SK-N-SH (cell line): ENCODE data around the gene GALNT1. TPM values are rescaled to one million over a fixed set of nuclear protein-coding genes. Genes with fewer than 3 reads are reported as not detected.

ENCODE experiments used
- CTCF ChIA-PET: fragments of 300-600, 350-600 bp; formaldehyde crosslinking; extraction: SDS; loops from one replicate; lab custom pipeline; 2021; lab: Yijun Ruan, JAX
- POLR2A ChIA-PET: fragments of 350-600 bp; sonication (Branson Sonifier 250); formaldehyde crosslinking; extraction: SDS; loops from one replicate; lab custom pipeline; 2020; ENCODE audit warnings: antibody characterized with exemption, inconsistent platforms; lab: Yijun Ruan, JAX
- DNase-seq: peaks from one replicate; pipeline ENCODE4 v3.0.0; 2012
- H2AFZ ChIP-seq: fragments of 200-600 bp; sonication (generic); 2 replicates; pipeline ENCODE4 v1.8.1; 2016; ENCODE audit warnings: antibody characterized with exemption, mild to moderate bottlenecking, low read depth
- H3F3A ChIP-seq: fragments of 200-600 bp; sonication (generic); replicated peaks from 2 replicates; pipeline ENCODE3; 2016; ENCODE audit warnings: antibody characterized with exemption, mild to moderate bottlenecking; ENCODE audit not compliant: insufficient read depth
- H3K27ac ChIP-seq, 2 experiments: fragments of 200-500 bp in 1 of 2; fragments of 200-600 bp in 1 of 2; sonication (Bioruptor generic) in 1 of 2; sonication (generic), shearing (Covaris generic) in 1 of 2; 2 replicates each; pipeline versions ENCODE4 v1.5.1 to v1.6.1; 2014 to 2016; ENCODE audit warnings: low read depth in 2 of 2, inconsistent platforms in 1 of 2, low read length in 1 of 2, mild to moderate bottlenecking in 1 of 2, mixed read lengths in 1 of 2
- H3K27me3 ChIP-seq: fragments of 200-600 bp; sonication (generic), shearing (Covaris generic); 2 replicates; pipeline ENCODE4 v1.6.1; 2016; ENCODE audit warnings: mixed run types; ENCODE audit not compliant: insufficient read depth
- H3K36me3 ChIP-seq, 2 experiments: fragments of 200-500 bp in 1 of 2; fragments of 200-600 bp in 1 of 2; sonication (Bioruptor generic) in 1 of 2; sonication (generic) in 1 of 2; replicated peaks in 1 of 2; 2 replicates each; pipeline versions ENCODE3 to v1.5.1; 2014 to 2016; ENCODE audit warnings: low read length in 1 of 2, mild to moderate bottlenecking in 1 of 2; ENCODE audit not compliant: insufficient read depth in 2 of 2, control insufficient read depth in 1 of 2
- H3K4me1 ChIP-seq, 2 experiments: fragments of 200-500 bp in 1 of 2; fragments of 200-600 bp in 1 of 2; sonication (Bioruptor generic) in 1 of 2; sonication (generic), shearing (Covaris generic) in 1 of 2; 2 replicates each; pipeline versions ENCODE4 v1.5.1 to v1.6.1; 2014 to 2016; ENCODE audit warnings: low read depth in 1 of 2, low read length in 1 of 2, mixed run types in 1 of 2; ENCODE audit not compliant: insufficient read depth in 2 of 2, control insufficient read depth in 1 of 2
- H3K4me2 ChIP-seq: fragments of 200-600 bp; sonication (generic), shearing (Covaris generic); 2 replicates; pipeline ENCODE4 v1.6.1; 2017; ENCODE audit warnings: mixed run types
- H3K4me3 ChIP-seq, 2 experiments: fragments of 200-500 bp in 1 of 2; fragments of 200-600 bp in 1 of 2; sonication (Bioruptor generic) in 1 of 2; sonication (generic), shearing (Covaris generic) in 1 of 2; 2 replicates each; pipeline versions ENCODE4 v1.5.1 to v1.8.1; 2014 to 2016; ENCODE audit warnings: low read depth in 2 of 2, inconsistent platforms in 1 of 2, low read length in 1 of 2, mild to moderate bottlenecking in 1 of 2, mixed read lengths in 1 of 2, moderate library complexity in 1 of 2
- H3K79me2 ChIP-seq: fragments of 200-600 bp; sonication (generic); 2 replicates; pipeline ENCODE4 v1.8.1; 2017; ENCODE audit warnings: mild to moderate bottlenecking; ENCODE audit not compliant: insufficient read depth
- H3K9ac ChIP-seq: fragments of 200-600 bp; sonication (generic); 2 replicates; pipeline ENCODE4 v1.6.1; 2017; ENCODE audit warnings: mixed run types
- H3K9me2 ChIP-seq: fragments of 200-600 bp; sonication (generic); 2 replicates; pipeline ENCODE4 v1.6.1; 2017; ENCODE audit warnings: mixed run types
- H3K9me3 ChIP-seq: fragments of 200-600 bp; sonication (generic); 2 replicates; pipeline ENCODE4 v1.6.1; 2017; ENCODE audit warnings: mixed run types, mild to moderate bottlenecking, moderate library complexity
- H4K20me1 ChIP-seq: fragments of 200-600 bp; sonication (generic); 2 replicates; pipeline ENCODE4 v1.6.1; 2017; ENCODE audit warnings: mild to moderate bottlenecking, mixed run types; ENCODE audit not compliant: insufficient read depth
- FOSL2 ChIP-seq: IDR thresholded peaks from 2 replicates; pipeline ENCODE4 v1.4.0; 2012; ENCODE audit warnings: low read depth, mild to moderate bottlenecking, moderate library complexity, borderline replicate concordance
- GABPA ChIP-seq: IDR thresholded peaks from 2 replicates; pipeline ENCODE4 v1.4.0; 2012; ENCODE audit warnings: low read depth, mild to moderate bottlenecking
- IRF3 ChIP-seq: fragments of 150-350 bp; IDR thresholded peaks from 2 replicates; pipeline ENCODE4 v1.6.1; 2016; ENCODE audit warnings: mild to moderate bottlenecking, low read depth, low read length
- JUND ChIP-seq: IDR thresholded peaks from 2 replicates; pipeline ENCODE4 v1.4.0; 2012
- MEF2A ChIP-seq: IDR thresholded peaks from 2 replicates; pipeline ENCODE4 v1.4.0; 2012; ENCODE audit warnings: low read depth, borderline replicate concordance
- NFIC ChIP-seq: IDR thresholded peaks from 2 replicates; pipeline ENCODE4 v1.4.0; 2012; ENCODE audit warnings: borderline replicate concordance
- NRF1 ChIP-seq: IDR thresholded peaks from 2 replicates; pipeline ENCODE4 v1.6.1; 2012; ENCODE audit warnings: low read depth, mild to moderate bottlenecking, low read length
- POLR2AphosphoS5 ChIP-seq: IDR thresholded peaks from 2 replicates; pipeline ENCODE4 v1.6.1; 2012; ENCODE audit warnings: low read depth, low read length
- RAD21 ChIP-seq: IDR thresholded peaks from 2 replicates; pipeline ENCODE4 v1.6.1; 2012; ENCODE audit warnings: mild to moderate bottlenecking, low read length
- RCOR1 ChIP-seq: fragments of 150-350 bp; IDR thresholded peaks from 2 replicates; pipeline ENCODE4 v1.6.1; 2017; ENCODE audit warnings: antibody characterized with exemption, low read length
- SIN3A ChIP-seq: IDR thresholded peaks from 2 replicates; pipeline ENCODE4 v1.6.1; 2012; ENCODE audit warnings: low read depth, mild to moderate bottlenecking, low read length, moderate library complexity, borderline replicate concordance
- SMC3 ChIP-seq: IDR thresholded peaks from 2 replicates; pipeline ENCODE4 v1.6.1; 2012; ENCODE audit warnings: low read depth, low read length, improper control_type of control experiment
- USF1 ChIP-seq: IDR thresholded peaks from 2 replicates; pipeline ENCODE4 v1.4.0; 2012; ENCODE audit warnings: low read depth, borderline replicate concordance
- whole genome bisulfite sequencing: methylation state at CpG from one replicate; pipeline ENCODE4 v1.1.6; 2017; ENCODE audit warnings: low lambda C conversion rate; 5-methylcytosine and 5-hydroxymethylcytosine counted together
- polyA plus RNA-seq, 3 experiments: library from polyadenylated mRNA; depleted of rRNA; stranded (reverse); fragments of >200 nt; gene quantifications; 2 replicates each; pipeline ENCODE4 v1.2.3, GENCODE V29; 2012
- TF ChIP-seq, protein P1 (sequence below): IDR thresholded peaks from 2 replicates; pipeline ENCODE4 v1.6.1; 2012; ENCODE audit warnings: mild to moderate bottlenecking, low read depth, low read length, moderate library complexity
- TF ChIP-seq, protein P2 (sequence below): fragments of 200-600 bp; sonication (generic); IDR thresholded peaks from 2 replicates; pipeline ENCODE4 v1.6.1; 2017; ENCODE audit warnings: antibody characterized with exemption, mild to moderate bottlenecking, moderate library complexity

The GALNT1 gene
- polyA plus RNA-seq, 1 of the 3 experiments (the other 2 are of a cell fraction): 15.7 TPM

DNA sequence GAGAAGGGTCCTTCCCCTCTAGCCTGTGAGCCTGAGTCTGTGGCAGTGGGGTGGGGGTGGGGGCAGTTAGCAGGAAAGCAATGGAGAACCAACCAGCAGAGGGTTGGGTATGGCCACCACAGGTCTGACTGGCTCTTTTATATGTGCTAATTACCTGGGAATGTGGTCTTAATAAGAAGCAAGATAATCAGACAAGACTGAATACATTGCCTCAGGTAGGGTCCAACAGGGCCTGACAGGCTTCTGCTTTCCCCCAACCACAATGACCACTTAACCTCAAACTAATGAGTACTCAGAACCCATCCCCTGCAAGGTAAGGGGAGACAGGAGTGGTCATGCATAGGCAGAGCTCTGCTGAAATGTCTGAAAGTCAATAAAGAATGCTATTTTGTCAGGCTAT, 39.2 kb upstream of the GALNT1 start:
- Histone ChIP-seq H2AFZ (no peak overlapping the region), H3K27ac (no peak overlapping the region), H3K79me2 (no peaks in the 10 kb centered on the region), H3K4me1 (no peaks in the 10 kb centered on the region), H3K36me3 (no peaks in the 10 kb centered on the region), H3K9me3 (0 out of 2 replicates have a peak, but pooled peaks cover 3% of the 10 kb centered on the region), H4K20me1 (no peaks in the 10 kb centered on the region), H3K4me3 (no peak overlapping the region), H3K9me2 (no peaks in the 10 kb centered on the region), H3K9ac (no peak overlapping the region), H3K27me3 (no peaks in the 10 kb centered on the region), H3F3A (no peaks in the 10 kb centered on the region), H3K4me2 (no peak overlapping the region)
- DNase-seq: no peak
- ChIA-PET POLR2A (no interaction called here), CTCF (no interaction called here)
- no peak for TF ChIP-seq IRF3
- TF ChIP-seq RCOR1: no peak

GRCh38 chr18:35547008-35547605, 34.4 kb upstream of the GALNT1 start:
- no peak overlapping the region for H3K9ac ChIP-seq
- no peaks in the 10 kb centered on the region for H3F3A ChIP-seq
- ChIA-PET CTCF (no interaction called here), POLR2A (no interaction called here)
- no peaks in the 10 kb centered on the region for H3K79me2 ChIP-seq
- no peaks in the 10 kb centered on the region for H3K9me3 ChIP-seq
- no peak for DNase-seq
- no peak overlapping the region for H2AFZ ChIP-seq
- H3K9me2 ChIP-seq: no peaks in the 10 kb centered on the region
- no peak overlapping the region for H3K4me3 ChIP-seq
- no peaks in the 10 kb centered on the region for H4K20me1 ChIP-seq
- H3K4me1 ChIP-seq: no peaks in the 10 kb centered on the region
- TF ChIP-seq, protein P1, sequence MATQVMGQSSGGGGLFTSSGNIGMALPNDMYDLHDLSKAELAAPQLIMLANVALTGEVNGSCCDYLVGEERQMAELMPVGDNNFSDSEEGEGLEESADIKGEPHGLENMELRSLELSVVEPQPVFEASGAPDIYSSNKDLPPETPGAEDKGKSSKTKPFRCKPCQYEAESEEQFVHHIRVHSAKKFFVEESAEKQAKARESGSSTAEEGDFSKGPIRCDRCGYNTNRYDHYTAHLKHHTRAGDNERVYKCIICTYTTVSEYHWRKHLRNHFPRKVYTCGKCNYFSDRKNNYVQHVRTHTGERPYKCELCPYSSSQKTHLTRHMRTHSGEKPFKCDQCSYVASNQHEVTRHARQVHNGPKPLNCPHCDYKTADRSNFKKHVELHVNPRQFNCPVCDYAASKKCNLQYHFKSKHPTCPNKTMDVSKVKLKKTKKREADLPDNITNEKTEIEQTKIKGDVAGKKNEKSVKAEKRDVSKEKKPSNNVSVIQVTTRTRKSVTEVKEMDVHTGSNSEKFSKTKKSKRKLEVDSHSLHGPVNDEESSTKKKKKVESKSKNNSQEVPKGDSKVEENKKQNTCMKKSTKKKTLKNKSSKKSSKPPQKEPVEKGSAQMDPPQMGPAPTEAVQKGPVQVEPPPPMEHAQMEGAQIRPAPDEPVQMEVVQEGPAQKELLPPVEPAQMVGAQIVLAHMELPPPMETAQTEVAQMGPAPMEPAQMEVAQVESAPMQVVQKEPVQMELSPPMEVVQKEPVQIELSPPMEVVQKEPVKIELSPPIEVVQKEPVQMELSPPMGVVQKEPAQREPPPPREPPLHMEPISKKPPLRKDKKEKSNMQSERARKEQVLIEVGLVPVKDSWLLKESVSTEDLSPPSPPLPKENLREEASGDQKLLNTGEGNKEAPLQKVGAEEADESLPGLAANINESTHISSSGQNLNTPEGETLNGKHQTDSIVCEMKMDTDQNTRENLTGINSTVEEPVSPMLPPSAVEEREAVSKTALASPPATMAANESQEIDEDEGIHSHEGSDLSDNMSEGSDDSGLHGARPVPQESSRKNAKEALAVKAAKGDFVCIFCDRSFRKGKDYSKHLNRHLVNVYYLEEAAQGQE: no peak
- no peak for TF ChIP-seq NRF1
- TF ChIP-seq RAD21: no peak
- no peak overlapping the region for H3K27ac ChIP-seq
- no peak overlapping the region for H3K4me2 ChIP-seq
- WGBS: 35% methylated on average over 2 of the region's 2 CpGs
- no peaks in the 10 kb centered on the region for H3K27me3 ChIP-seq
- no peaks in the 10 kb centered on the region for H3K36me3 ChIP-seq

GRCh38 chr18:35549564-35549963, 32.0 kb upstream of the GALNT1 start:
- DNase-seq: no peak
- CTCF ChIA-PET: interaction anchor here (1.3 kb wide), 1 partner anchor 13 kb away, joined by 3 read pairs; no protein-coding TSS in a partner anchor
- Histone ChIP-seq H3K9ac (no peak overlapping the region), H4K20me1 (no peaks in the 10 kb centered on the region), H3K27ac (no peak overlapping the region), H3K27me3 (no peaks in the 10 kb centered on the region), H3K36me3 (no peaks in the 10 kb centered on the region), H3K4me3 (no peak overlapping the region), H3K4me2 (no peak overlapping the region), H3K9me3 (no peaks in the 10 kb centered on the region), H3K4me1 (no peaks in the 10 kb centered on the region), H3F3A (no peaks in the 10 kb centered on the region), H3K9me2 (no peaks in the 10 kb centered on the region), H2AFZ (no peak overlapping the region), H3K79me2 (no peaks in the 10 kb centered on the region)
- POLR2A ChIA-PET: no interaction called here
- 94% methylated on average over 1 of the region's 1 CpG for WGBS
- TF ChIP-seq RCOR1 (no peak), USF1 (no peak), GABPA (no peak), FOSL2 (no peak), RAD21 (no peak), SIN3A (no peak), MEF2A (no peak), NFIC (no peak), SMC3 (no peak), POLR2AphosphoS5 (no peak), JUND (no peak)
- TF ChIP-seq, protein P2, sequence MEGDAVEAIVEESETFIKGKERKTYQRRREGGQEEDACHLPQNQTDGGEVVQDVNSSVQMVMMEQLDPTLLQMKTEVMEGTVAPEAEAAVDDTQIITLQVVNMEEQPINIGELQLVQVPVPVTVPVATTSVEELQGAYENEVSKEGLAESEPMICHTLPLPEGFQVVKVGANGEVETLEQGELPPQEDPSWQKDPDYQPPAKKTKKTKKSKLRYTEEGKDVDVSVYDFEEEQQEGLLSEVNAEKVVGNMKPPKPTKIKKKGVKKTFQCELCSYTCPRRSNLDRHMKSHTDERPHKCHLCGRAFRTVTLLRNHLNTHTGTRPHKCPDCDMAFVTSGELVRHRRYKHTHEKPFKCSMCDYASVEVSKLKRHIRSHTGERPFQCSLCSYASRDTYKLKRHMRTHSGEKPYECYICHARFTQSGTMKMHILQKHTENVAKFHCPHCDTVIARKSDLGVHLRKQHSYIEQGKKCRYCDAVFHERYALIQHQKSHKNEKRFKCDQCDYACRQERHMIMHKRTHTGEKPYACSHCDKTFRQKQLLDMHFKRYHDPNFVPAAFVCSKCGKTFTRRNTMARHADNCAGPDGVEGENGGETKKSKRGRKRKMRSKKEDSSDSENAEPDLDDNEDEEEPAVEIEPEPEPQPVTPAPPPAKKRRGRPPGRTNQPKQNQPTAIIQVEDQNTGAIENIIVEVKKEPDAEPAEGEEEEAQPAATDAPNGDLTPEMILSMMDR: no peak
